ENCODE results near the gene OR1N1.

DNA sequence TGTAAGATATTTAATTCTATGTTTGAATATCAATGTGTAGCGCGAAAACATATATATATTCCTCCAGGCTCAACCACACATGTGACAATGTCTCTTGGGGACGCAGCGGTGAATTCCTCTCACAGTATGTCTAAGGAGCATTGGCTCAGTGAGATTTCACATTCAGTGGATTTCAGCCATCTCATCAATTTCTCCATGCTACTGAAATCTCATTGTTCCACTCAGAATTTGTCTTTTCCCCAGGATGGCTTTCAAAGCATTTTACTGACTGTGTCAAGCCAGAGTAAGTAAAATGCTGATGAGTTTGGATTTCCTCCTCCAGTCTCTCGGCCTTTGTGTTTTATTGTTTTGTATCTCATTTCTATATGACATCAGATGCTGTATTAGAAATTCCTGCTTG lies 48.0 kb downstream of the OR1N1 start:
- TF ChIP-seq CTCF (conservative IDR thresholded peaks at IDR 0.05; ENCODE audit: low read depth in 2 of 2), result no peak
- no peak for TF ChIP-seq EZH2 (IDR thresholded peaks at IDR 0.05; ENCODE audit: low read depth, unreplicated experiment)
- TF ChIP-seq, protein P1, sequence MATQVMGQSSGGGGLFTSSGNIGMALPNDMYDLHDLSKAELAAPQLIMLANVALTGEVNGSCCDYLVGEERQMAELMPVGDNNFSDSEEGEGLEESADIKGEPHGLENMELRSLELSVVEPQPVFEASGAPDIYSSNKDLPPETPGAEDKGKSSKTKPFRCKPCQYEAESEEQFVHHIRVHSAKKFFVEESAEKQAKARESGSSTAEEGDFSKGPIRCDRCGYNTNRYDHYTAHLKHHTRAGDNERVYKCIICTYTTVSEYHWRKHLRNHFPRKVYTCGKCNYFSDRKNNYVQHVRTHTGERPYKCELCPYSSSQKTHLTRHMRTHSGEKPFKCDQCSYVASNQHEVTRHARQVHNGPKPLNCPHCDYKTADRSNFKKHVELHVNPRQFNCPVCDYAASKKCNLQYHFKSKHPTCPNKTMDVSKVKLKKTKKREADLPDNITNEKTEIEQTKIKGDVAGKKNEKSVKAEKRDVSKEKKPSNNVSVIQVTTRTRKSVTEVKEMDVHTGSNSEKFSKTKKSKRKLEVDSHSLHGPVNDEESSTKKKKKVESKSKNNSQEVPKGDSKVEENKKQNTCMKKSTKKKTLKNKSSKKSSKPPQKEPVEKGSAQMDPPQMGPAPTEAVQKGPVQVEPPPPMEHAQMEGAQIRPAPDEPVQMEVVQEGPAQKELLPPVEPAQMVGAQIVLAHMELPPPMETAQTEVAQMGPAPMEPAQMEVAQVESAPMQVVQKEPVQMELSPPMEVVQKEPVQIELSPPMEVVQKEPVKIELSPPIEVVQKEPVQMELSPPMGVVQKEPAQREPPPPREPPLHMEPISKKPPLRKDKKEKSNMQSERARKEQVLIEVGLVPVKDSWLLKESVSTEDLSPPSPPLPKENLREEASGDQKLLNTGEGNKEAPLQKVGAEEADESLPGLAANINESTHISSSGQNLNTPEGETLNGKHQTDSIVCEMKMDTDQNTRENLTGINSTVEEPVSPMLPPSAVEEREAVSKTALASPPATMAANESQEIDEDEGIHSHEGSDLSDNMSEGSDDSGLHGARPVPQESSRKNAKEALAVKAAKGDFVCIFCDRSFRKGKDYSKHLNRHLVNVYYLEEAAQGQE (IDR thresholded peaks at IDR 0.05; ENCODE audit: unreplicated experiment), result no peak
